ENCODE results near the gene SLC35G4.

- TF ChIP-seq CTCF (IDR thresholded peaks at IDR 0.05) (no peak), POLR2A (IDR thresholded peaks at IDR 0.05) (no peak)
Observed at GRCh38 chr18:11567396-11567795, 42.0 kb upstream of the SLC35G4 start.
